Activated naive CD8-positive, alpha-beta T cell treated with anti-CD3 and anti-CD28 coated beads, Interleukin-2, amount 10 ng/mL, durations not matched to agents 7 days and 5 days (primary cell): ENCODE results near the gene AMELX. TPM values are rescaled to one million over a fixed set of nuclear protein-coding genes. Genes with fewer than 3 reads are reported as not detected.

Experiments
- ATAC-seq: fragments of 150-1000 bp; cut with Tn5 transposase; one replicate; pipeline ENCODE4 v1.10.0; 2021; ENCODE audit warnings: low read depth, moderate library complexity
- POLR2A ChIA-PET: fragments of 350-600 bp; sonication (Branson Sonifier 250); formaldehyde crosslinking; loops from one replicate; lab custom pipeline; 2021; ENCODE audit warnings: antibody characterized with exemption; lab: Charles Lee
- DNase-seq: peaks from one replicate; pipeline ENCODE4 v3.0.0; 2021
- H3K27ac Mint-ChIP-seq: one replicate; pipeline ENCODE4 v1.8.0; 2022; ENCODE audit warnings: mild to moderate bottlenecking, mixed read lengths
- H3K27me3 Mint-ChIP-seq: one replicate; pipeline ENCODE4 v1.8.0; 2022; ENCODE audit warnings: mild to moderate bottlenecking, moderate library complexity, mixed read lengths
- H3K36me3 Mint-ChIP-seq: one replicate; pipeline ENCODE4 v1.8.0; 2021; ENCODE audit warnings: mild to moderate bottlenecking, mixed read lengths
- H3K4me1 Mint-ChIP-seq: one replicate; pipeline ENCODE4 v1.8.0; 2021; ENCODE audit warnings: mixed read lengths
- H3K4me3 Mint-ChIP-seq: one replicate; pipeline ENCODE4 v1.8.0; 2022; ENCODE audit warnings: mild to moderate bottlenecking, moderate library complexity, mixed read lengths
- H3K9me3 Mint-ChIP-seq: one replicate; pipeline ENCODE4 v1.8.0; 2021; ENCODE audit warnings: mixed read lengths
- total RNA-seq, 2 experiments: library from RNA; stranded (reverse); gene quantifications; one replicate each; pipeline ENCODE4 v1.2.3, GENCODE V29; 2021

AMELX gene
- total RNA-seq, 2 experiments from 2014 or later: not detected

DNA sequence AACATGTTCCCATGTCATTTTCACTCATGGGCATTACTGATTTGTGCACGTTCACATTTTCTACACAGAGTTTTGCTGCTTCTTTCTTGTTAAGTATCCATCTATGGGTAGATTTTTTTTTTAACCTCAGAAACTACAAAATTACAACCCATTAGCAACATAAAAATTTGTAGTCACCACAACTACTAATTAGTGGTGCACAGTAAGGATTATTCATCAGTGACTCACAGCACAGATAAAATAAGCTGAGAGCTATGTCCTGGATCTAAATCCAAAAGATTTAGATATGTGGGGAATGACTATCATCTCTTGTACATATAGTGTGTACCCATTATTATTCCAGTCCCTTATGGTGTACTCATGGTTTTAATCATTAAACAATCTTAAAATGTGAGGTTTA lies 19.7 kb upstream of the AMELX start:
- no peaks in the 10 kb centered on the region for H3K9me3 Mint-ChIP-seq
- H3K4me3 Mint-ChIP-seq: no peak overlapping the region
- H3K27me3 Mint-ChIP-seq: no peaks in the 10 kb centered on the region
- no peak overlapping the region for H3K27ac Mint-ChIP-seq
- no peak for ATAC-seq
- no peak for DNase-seq
- POLR2A ChIA-PET: no interaction called here
- H3K36me3 Mint-ChIP-seq: no peaks in the 10 kb centered on the region
- H3K4me1 Mint-ChIP-seq: no peaks in the 10 kb centered on the region

- no peaks in the 10 kb centered on the region for H3K36me3 Mint-ChIP-seq
- POLR2A ChIA-PET: no interaction called here
- H3K9me3 Mint-ChIP-seq: no peaks in the 10 kb centered on the region
Observed at GRCh38 chrX:11282043-11282442, 11.2 kb upstream of the AMELX start.

GRCh38 chrX:11285651-11286050 lies 7.6 kb upstream of the AMELX start:
- Mint-ChIP-seq H3K27ac (no peak overlapping the region), H3K27me3 (no peaks in the 10 kb centered on the region), H3K36me3 (no peaks in the 10 kb centered on the region), H3K4me1 (no peaks in the 10 kb centered on the region), H3K9me3 (no peaks in the 10 kb centered on the region), H3K4me3 (no peak overlapping the region)
- ATAC-seq: no peak
- POLR2A ChIA-PET: no interaction called here
- no peak for DNase-seq

More at GRCh38 chrX:11282043-11282442, 11.2 kb upstream of the AMELX start:
- ATAC-seq: no peak
- DNase-seq: no peak
- Mint-ChIP-seq H3K4me3 (no peak overlapping the region), H3K4me1 (no peaks in the 10 kb centered on the region), H3K27me3 (no peaks in the 10 kb centered on the region), H3K27ac (no peak overlapping the region)

DNA sequence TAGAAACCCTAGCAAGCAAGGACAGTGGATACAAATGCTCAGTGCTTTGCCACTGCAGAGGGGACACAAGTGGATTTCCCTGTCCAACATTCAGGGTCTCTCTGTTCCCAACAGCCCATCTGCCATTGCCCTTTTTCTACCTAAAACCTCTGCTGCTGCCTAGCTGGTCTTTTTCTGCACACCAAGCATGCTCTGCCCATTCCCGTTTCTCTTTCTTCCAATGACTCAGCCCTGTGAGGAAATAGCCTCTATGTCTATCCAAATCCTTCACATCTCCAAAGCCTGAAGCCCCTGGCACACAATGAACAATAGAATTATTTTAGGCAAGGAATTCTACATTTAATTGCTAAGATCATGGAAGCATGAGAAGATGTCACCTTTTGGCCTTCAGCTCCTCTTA lies 5.7 kb upstream of the AMELX start:
- DNase-seq (no peak), ATAC-seq (no peak)
- Mint-ChIP-seq H3K27ac (no peak overlapping the region), H3K9me3 (no peaks in the 10 kb centered on the region), H3K4me3 (no peak overlapping the region), H3K27me3 (no peaks in the 10 kb centered on the region), H3K36me3 (no peaks in the 10 kb centered on the region), H3K4me1 (no peaks in the 10 kb centered on the region)
- POLR2A ChIA-PET: no interaction called here

- Mint-ChIP-seq H3K27me3 (no peaks in the 10 kb centered on the region), H3K27ac (no peak overlapping the region), H3K4me1 (no peaks in the 10 kb centered on the region), H3K4me3 (no peak overlapping the region), H3K36me3 (no peaks in the 10 kb centered on the region), H3K9me3 (no peaks in the 10 kb centered on the region)
- POLR2A ChIA-PET: no interaction called here
- ATAC-seq: no peak
- DNase-seq: no peak
Observed at GRCh38 chrX:11290416-11291102, 2.7 kb upstream of the AMELX start.

- H3K27me3 Mint-ChIP-seq: no peaks in the 10 kb centered on the region
- no peaks in the 10 kb centered on the region for H3K9me3 Mint-ChIP-seq
- no peaks in the 10 kb centered on the region for H3K4me1 Mint-ChIP-seq
- no peaks in the 10 kb centered on the region for H3K36me3 Mint-ChIP-seq
- POLR2A ChIA-PET: no interaction called here
- no peak overlapping the region for H3K4me3 Mint-ChIP-seq
- no peak for ATAC-seq
- no peak overlapping the region for H3K27ac Mint-ChIP-seq
- no peak for DNase-seq
Observed at GRCh38 chrX:11296051-11296450, 2.8 kb downstream of the AMELX start.

- ATAC-seq: no peak
- POLR2A ChIA-PET: no interaction called here
- H3K27ac Mint-ChIP-seq: no peak overlapping the region
- H3K9me3 Mint-ChIP-seq: no peaks in the 10 kb centered on the region
- no peaks in the 10 kb centered on the region for H3K4me1 Mint-ChIP-seq
- no peak for DNase-seq
- H3K27me3 Mint-ChIP-seq: no peaks in the 10 kb centered on the region
- no peak overlapping the region for H3K4me3 Mint-ChIP-seq
- H3K36me3 Mint-ChIP-seq: no peaks in the 10 kb centered on the region
Observed at GRCh38 chrX:11298600-11298999, 5.4 kb downstream of the AMELX start.

GRCh38 chrX:11304829-11305228 lies 11.6 kb downstream of the AMELX start:
- POLR2A ChIA-PET: no interaction called here
- DNase-seq (no peak), ATAC-seq (no peak)
- H3K27me3 Mint-ChIP-seq: no peaks in the 10 kb centered on the region
- H3K27ac Mint-ChIP-seq: no peak overlapping the region
- H3K4me1 Mint-ChIP-seq: no peaks in the 10 kb centered on the region
- H3K36me3 Mint-ChIP-seq: no peaks in the 10 kb centered on the region
- H3K9me3 Mint-ChIP-seq: no peaks in the 10 kb centered on the region
- no peak overlapping the region for H3K4me3 Mint-ChIP-seq

DNA sequence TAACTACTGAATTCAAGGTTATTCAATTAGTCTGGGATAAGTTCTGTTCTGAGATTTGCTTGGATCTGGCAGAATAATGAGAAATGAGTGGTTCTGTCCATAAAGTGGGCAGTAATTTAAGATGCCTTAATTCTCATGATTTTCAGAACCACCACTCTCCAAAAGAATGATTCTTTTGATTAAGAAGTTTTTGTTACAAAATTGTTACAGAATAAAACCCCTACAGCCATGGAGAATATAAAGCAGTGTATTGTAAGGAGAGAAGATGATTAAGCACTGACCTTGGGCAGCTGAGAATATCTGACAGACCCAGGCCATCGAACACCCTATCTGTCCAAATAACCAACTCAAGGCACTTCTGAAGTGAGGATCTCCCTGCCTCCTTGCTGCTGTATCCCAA lies 12.4 kb downstream of the AMELX start:
- Mint-ChIP-seq H3K4me3 (no peak overlapping the region), H3K9me3 (no peaks in the 10 kb centered on the region), H3K4me1 (no peaks in the 10 kb centered on the region), H3K27me3 (no peaks in the 10 kb centered on the region), H3K27ac (no peak overlapping the region), H3K36me3 (no peaks in the 10 kb centered on the region)
- DNase-seq (no peak), ATAC-seq (no peak)
- POLR2A ChIA-PET: no interaction called here

DNA sequence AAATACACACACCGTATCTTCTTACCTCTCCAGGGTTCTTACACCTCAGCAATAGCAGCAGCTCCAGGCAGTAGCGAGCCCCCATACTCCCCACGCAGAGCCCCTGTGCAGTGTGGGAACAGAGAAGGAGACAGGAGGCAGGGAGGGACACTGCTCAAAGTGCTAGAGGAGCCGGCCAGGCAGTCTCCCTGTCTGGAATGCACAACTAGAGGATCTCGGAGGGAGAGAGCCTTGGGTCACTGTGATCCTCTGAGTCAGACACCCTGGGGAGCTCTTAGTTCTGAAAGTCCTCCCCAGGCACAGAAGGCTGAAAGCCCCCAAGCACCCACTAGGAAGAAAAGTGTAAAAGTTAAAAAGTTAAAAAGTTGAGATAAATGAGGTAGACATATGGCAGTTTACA lies 16.0 kb downstream of the AMELX start:
- ATAC-seq: no peak
- H3K9me3 Mint-ChIP-seq: no peaks in the 10 kb centered on the region
- H3K36me3 Mint-ChIP-seq: no peaks in the 10 kb centered on the region
- no peaks in the 10 kb centered on the region for H3K4me1 Mint-ChIP-seq
- H3K27ac Mint-ChIP-seq: no peak overlapping the region
- no peak overlapping the region for H3K4me3 Mint-ChIP-seq
- H3K27me3 Mint-ChIP-seq: no peaks in the 10 kb centered on the region
- POLR2A ChIA-PET: no interaction called here
- no peak for DNase-seq

- H3K9me3 Mint-ChIP-seq: no peaks in the 10 kb centered on the region
- H3K27ac Mint-ChIP-seq: no peak overlapping the region
- no peaks in the 10 kb centered on the region for H3K27me3 Mint-ChIP-seq
Observed at GRCh38 chrX:11311706-11312105, 18.5 kb downstream of the AMELX start.

GRCh38 chrX:11319806-11320520 lies 26.8 kb downstream of the AMELX start:
- Mint-ChIP-seq H3K27ac (no peak overlapping the region), H3K4me1 (no peaks in the 10 kb centered on the region), H3K27me3 (no peaks in the 10 kb centered on the region), H3K4me3 (no peak overlapping the region), H3K36me3 (no peaks in the 10 kb centered on the region), H3K9me3 (no peaks in the 10 kb centered on the region)
- ATAC-seq: no peak
- DNase-seq: no peak
- POLR2A ChIA-PET: no interaction called here

More at GRCh38 chrX:11311706-11312105, 18.5 kb downstream of the AMELX start:
- no peak for ATAC-seq
- Mint-ChIP-seq H3K4me3 (no peak overlapping the region), H3K36me3 (no peaks in the 10 kb centered on the region), H3K4me1 (no peaks in the 10 kb centered on the region)
- DNase-seq: no peak
- POLR2A ChIA-PET: no interaction called here

DNA sequence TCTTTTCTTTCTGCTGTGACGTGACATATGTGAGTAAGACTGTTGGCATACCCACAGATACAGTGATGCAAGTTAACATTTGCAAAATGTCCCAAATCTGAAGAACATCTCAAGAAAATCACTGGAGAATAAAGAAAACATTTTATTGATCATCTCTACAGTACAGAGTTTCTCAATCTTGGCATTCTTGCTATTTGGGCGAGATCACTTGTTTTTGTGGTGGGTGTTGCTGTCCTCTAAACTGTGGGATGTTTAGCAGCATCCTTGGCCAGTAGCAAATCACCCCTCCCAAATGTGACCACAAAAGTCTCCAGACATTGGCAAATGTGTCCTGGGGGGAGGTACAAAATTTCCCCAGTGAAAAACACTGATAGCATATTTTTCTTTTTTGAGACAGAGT lies 28.8 kb downstream of the AMELX start:
- H3K4me1 Mint-ChIP-seq: no peaks in the 10 kb centered on the region
- POLR2A ChIA-PET: no interaction called here
- no peak overlapping the region for H3K27ac Mint-ChIP-seq
- no peaks in the 10 kb centered on the region for H3K9me3 Mint-ChIP-seq
- no peaks in the 10 kb centered on the region for H3K27me3 Mint-ChIP-seq
- ATAC-seq: no peak
- no peak overlapping the region for H3K4me3 Mint-ChIP-seq
- no peaks in the 10 kb centered on the region for H3K36me3 Mint-ChIP-seq
- DNase-seq: no peak

- POLR2A ChIA-PET: no interaction called here
- H3K4me1 Mint-ChIP-seq: no peaks in the 10 kb centered on the region
- H3K9me3 Mint-ChIP-seq: no peaks in the 10 kb centered on the region
- no peak overlapping the region for H3K27ac Mint-ChIP-seq
- H3K36me3 Mint-ChIP-seq: no peaks in the 10 kb centered on the region
- DNase-seq (no peak), ATAC-seq (no peak)
- H3K4me3 Mint-ChIP-seq: no peak overlapping the region
- no peaks in the 10 kb centered on the region for H3K27me3 Mint-ChIP-seq
Observed at GRCh38 chrX:11328134-11328533, 34.9 kb downstream of the AMELX start.
